ENCODE results near the gene MSMB. TPM values are rescaled to one million over a fixed set of nuclear protein-coding genes. Genes with fewer than 3 reads are reported as not detected.

Gene MSMB
- total RNA-seq, 1 experiment from 2014 or later: not detected

DNA sequence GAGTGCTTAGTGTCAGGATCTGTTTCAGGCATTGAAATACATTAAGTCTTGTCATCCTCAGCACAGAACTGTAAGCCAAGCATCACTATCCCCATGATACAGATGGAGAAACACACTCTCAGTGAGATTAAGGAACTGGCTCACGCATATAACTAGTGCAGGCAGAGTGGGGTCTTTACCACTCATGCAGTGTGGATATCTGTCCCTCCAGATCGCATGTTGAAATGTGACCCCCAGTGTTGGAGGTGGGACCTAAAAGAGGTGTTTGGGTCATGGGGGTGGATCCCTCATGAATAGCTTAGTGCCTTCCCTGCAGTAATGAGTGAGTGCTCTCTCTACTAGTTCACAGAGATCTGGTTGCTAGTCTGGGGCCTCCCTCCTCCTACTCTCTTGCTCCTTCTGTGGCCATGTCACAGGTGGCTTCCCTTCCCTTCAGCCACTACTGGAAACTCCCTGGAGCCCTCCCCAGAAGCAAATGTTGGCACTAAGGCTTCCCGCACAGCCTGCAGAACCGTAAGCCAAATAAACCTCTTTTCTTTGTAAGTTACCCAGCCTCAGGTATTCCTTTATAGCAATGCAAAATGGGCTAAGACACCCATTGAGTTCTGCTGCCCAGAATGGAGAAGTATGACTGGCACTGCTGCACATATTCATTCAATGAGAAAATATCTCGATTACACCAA, 31.8 kb upstream of the MSMB start:
- Mint-ChIP-seq H3K27ac (no peak overlapping the region), H3K4me3 (no peak overlapping the region), H3K36me3 (no peaks in the 10 kb centered on the region), H3K9me3 (peaks cover 9% of the 10 kb centered on the region; the same call in 1 of the 2 replicates), H3K4me1 (peaks cover 2% of the 10 kb centered on the region; the same call in 1 of the 2 replicates), H3K27me3 (ENCODE audit: low read depth) (no peaks in the 10 kb centered on the region; the same call in none of the 2 replicates)
- ChIA-PET POLR2A (no interaction called here), CTCF (interaction anchor here (1.1 kb wide), 1 partner anchor 151 kb away, joined by 3 read pairs; no protein-coding TSS in a partner anchor)
- TF ChIP-seq TEAD1 (CRISPR knock-in tag; IDR thresholded peaks at IDR 0.05): no peak
- no peak for TF ChIP-seq KAT7 (CRISPR knock-in tag; IDR thresholded peaks at IDR 0.05; ENCODE audit: borderline replicate concordance)
- TF ChIP-seq, protein P1, sequence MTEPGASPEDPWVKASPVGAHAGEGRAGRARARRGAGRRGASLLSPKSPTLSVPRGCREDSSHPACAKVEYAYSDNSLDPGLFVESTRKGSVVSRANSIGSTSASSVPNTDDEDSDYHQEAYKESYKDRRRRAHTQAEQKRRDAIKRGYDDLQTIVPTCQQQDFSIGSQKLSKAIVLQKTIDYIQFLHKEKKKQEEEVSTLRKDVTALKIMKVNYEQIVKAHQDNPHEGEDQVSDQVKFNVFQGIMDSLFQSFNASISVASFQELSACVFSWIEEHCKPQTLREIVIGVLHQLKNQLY (CRISPR knock-in tag; IDR thresholded peaks at IDR 0.05): no peak
- TF ChIP-seq GABPB1 (CRISPR knock-in tag; IDR thresholded peaks at IDR 0.05): no peak
- no peak for TF ChIP-seq ZNF416 (CRISPR knock-in tag; IDR thresholded peaks at IDR 0.05)
- no peak for TF ChIP-seq ESRRA (CRISPR knock-in tag; IDR thresholded peaks at IDR 0.05; ENCODE audit: borderline replicate concordance)
- TF ChIP-seq, protein P2, sequence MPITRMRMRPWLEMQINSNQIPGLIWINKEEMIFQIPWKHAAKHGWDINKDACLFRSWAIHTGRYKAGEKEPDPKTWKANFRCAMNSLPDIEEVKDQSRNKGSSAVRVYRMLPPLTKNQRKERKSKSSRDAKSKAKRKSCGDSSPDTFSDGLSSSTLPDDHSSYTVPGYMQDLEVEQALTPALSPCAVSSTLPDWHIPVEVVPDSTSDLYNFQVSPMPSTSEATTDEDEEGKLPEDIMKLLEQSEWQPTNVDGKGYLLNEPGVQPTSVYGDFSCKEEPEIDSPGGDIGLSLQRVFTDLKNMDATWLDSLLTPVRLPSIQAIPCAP (CRISPR knock-in tag; IDR thresholded peaks at IDR 0.05): no peak
- TF ChIP-seq, protein P3, sequence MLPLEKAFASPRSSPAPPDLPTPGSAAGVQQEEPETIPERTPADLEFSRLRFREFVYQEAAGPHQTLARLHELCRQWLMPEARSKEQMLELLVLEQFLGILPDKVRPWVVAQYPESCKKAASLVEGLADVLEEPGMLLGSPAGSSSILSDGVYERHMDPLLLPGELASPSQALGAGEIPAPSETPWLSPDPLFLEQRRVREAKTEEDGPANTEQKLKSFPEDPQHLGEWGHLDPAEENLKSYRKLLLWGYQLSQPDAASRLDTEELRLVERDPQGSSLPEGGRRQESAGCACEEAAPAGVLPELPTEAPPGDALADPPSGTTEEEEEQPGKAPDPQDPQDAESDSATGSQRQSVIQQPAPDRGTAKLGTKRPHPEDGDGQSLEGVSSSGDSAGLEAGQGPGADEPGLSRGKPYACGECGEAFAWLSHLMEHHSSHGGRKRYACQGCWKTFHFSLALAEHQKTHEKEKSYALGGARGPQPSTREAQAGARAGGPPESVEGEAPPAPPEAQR (CRISPR knock-in tag; IDR thresholded peaks at IDR 0.05): no peak
- TF ChIP-seq EMX1 (CRISPR knock-in tag; IDR thresholded peaks at IDR 0.05): no peak
- no peak for TF ChIP-seq GTF2I (CRISPR knock-in tag; conservative IDR thresholded peaks at IDR 0.05)
- no peak for TF ChIP-seq MYBL2 (CRISPR knock-in tag; IDR thresholded peaks at IDR 0.05)
- no peak for TF ChIP-seq SOX15 (CRISPR knock-in tag; IDR thresholded peaks at IDR 0.05)
- DNase-seq (ENCODE audit: low spot score): no peak
- no peak for ATAC-seq

DNA sequence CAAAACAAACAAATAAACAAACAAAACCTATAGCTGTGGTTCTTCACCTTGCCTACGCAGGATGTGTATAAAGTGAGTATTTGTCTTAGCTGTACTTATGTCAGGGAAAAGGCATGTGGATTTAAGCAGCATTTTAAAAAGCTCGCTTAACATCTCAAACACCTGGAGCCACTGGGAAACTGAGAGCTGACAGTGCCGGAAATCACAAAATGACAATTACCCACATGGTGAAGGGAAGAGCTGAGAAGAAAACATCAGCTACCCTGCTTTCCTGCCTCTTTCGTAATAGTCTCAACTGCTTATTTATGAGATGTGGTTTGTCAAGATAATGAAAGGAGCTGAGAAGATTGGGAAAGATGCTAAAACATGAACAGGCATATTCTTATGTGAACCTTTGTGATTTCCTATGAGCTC, 31.1 kb upstream of the MSMB start:
- CTCF ChIA-PET: interaction anchor here (1.1 kb wide), 1 partner anchor 152 kb away, joined by 3 read pairs; no protein-coding TSS in a partner anchor
- DNase-seq (ENCODE audit: low spot score) (no peak), ATAC-seq (no peak)
- H3K27ac Mint-ChIP-seq: no peak overlapping the region
- H3K4me1 Mint-ChIP-seq: peaks cover 2% of the 10 kb centered on the region; the same call in 1 of the 2 replicates
- POLR2A ChIA-PET: no interaction called here
- H3K9me3 Mint-ChIP-seq: peaks cover 2% of the 10 kb centered on the region; the same call in 1 of the 2 replicates
- H3K4me3 Mint-ChIP-seq: no peak overlapping the region
- no peaks in the 10 kb centered on the region; the same call in none of the 2 replicates for H3K27me3 Mint-ChIP-seq (ENCODE audit: low read depth)
- H3K36me3 Mint-ChIP-seq: no peaks in the 10 kb centered on the region
- TF ChIP-seq ATF1 (CRISPR knock-in tag; IDR thresholded peaks at IDR 0.05) (no peak), TP53 (CRISPR knock-in tag; IDR thresholded peaks at IDR 0.05) (no peak), NFATC4 (CRISPR knock-in tag; IDR thresholded peaks at IDR 0.05) (no peak), MYBL2 (CRISPR knock-in tag; IDR thresholded peaks at IDR 0.05) (no peak), IRF2 (CRISPR knock-in tag; IDR thresholded peaks at IDR 0.05; ENCODE audit: borderline replicate concordance, low read depth) (no peak), FOXK1 (CRISPR knock-in tag; IDR thresholded peaks at IDR 0.05) (no peak), OVOL2 (CRISPR knock-in tag; IDR thresholded peaks at IDR 0.05; ENCODE audit: borderline replicate concordance) (no peak), ELF4 (CRISPR knock-in tag; IDR thresholded peaks at IDR 0.05; ENCODE audit: low read depth) (no peak), NR3C1 (CRISPR knock-in tag; conservative IDR thresholded peaks at IDR 0.05; ENCODE audit: low read depth) (no peak), PRRX2 (CRISPR knock-in tag; IDR thresholded peaks at IDR 0.05) (no peak), ZNF317 (CRISPR knock-in tag; IDR thresholded peaks at IDR 0.05; ENCODE audit: borderline replicate concordance, low read depth) (no peak), GRHL2 (CRISPR knock-in tag; IDR thresholded peaks at IDR 0.05; ENCODE audit: insufficient replicate concordance, severe bottlenecking) (no peak)
- TF ChIP-seq, protein P4, sequence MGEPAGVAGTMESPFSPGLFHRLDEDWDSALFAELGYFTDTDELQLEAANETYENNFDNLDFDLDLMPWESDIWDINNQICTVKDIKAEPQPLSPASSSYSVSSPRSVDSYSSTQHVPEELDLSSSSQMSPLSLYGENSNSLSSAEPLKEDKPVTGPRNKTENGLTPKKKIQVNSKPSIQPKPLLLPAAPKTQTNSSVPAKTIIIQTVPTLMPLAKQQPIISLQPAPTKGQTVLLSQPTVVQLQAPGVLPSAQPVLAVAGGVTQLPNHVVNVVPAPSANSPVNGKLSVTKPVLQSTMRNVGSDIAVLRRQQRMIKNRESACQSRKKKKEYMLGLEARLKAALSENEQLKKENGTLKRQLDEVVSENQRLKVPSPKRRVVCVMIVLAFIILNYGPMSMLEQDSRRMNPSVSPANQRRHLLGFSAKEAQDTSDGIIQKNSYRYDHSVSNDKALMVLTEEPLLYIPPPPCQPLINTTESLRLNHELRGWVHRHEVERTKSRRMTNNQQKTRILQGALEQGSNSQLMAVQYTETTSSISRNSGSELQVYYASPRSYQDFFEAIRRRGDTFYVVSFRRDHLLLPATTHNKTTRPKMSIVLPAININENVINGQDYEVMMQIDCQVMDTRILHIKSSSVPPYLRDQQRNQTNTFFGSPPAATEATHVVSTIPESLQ (CRISPR knock-in tag; IDR thresholded peaks at IDR 0.05): no peak
- TF ChIP-seq, protein P5, sequence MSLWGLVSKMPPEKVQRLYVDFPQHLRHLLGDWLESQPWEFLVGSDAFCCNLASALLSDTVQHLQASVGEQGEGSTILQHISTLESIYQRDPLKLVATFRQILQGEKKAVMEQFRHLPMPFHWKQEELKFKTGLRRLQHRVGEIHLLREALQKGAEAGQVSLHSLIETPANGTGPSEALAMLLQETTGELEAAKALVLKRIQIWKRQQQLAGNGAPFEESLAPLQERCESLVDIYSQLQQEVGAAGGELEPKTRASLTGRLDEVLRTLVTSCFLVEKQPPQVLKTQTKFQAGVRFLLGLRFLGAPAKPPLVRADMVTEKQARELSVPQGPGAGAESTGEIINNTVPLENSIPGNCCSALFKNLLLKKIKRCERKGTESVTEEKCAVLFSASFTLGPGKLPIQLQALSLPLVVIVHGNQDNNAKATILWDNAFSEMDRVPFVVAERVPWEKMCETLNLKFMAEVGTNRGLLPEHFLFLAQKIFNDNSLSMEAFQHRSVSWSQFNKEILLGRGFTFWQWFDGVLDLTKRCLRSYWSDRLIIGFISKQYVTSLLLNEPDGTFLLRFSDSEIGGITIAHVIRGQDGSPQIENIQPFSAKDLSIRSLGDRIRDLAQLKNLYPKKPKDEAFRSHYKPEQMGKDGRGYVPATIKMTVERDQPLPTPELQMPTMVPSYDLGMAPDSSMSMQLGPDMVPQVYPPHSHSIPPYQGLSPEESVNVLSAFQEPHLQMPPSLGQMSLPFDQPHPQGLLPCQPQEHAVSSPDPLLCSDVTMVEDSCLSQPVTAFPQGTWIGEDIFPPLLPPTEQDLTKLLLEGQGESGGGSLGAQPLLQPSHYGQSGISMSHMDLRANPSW (CRISPR knock-in tag; conservative IDR thresholded peaks at IDR 0.05; ENCODE audit: low read depth): no peak
- TF ChIP-seq, protein P6, sequence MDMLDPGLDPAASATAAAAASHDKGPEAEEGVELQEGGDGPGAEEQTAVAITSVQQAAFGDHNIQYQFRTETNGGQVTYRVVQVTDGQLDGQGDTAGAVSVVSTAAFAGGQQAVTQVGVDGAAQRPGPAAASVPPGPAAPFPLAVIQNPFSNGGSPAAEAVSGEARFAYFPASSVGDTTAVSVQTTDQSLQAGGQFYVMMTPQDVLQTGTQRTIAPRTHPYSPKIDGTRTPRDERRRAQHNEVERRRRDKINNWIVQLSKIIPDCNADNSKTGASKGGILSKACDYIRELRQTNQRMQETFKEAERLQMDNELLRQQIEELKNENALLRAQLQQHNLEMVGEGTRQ (CRISPR knock-in tag; IDR thresholded peaks at IDR 0.05): no peak
- TF ChIP-seq, protein P7, sequence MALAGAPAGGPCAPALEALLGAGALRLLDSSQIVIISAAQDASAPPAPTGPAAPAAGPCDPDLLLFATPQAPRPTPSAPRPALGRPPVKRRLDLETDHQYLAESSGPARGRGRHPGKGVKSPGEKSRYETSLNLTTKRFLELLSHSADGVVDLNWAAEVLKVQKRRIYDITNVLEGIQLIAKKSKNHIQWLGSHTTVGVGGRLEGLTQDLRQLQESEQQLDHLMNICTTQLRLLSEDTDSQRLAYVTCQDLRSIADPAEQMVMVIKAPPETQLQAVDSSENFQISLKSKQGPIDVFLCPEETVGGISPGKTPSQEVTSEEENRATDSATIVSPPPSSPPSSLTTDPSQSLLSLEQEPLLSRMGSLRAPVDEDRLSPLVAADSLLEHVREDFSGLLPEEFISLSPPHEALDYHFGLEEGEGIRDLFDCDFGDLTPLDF (CRISPR knock-in tag; IDR thresholded peaks at IDR 0.05): no peak
